IPS DF 19.7 (cell line): ENCODE results near the gene ALKBH4.
"Not testable (repeated sequence)": the region's sequence is repeated elsewhere in the genome, so short reads cannot be mapped to it uniquely, and the experiment has no call there.

Experiments used
- DNase-seq: peaks from one replicate; pipeline ENCODE4 v3.0.0-alpha.2; 2013; ENCODE audit warnings: low read depth, low spot score

Gene ALKBH4

DNA sequence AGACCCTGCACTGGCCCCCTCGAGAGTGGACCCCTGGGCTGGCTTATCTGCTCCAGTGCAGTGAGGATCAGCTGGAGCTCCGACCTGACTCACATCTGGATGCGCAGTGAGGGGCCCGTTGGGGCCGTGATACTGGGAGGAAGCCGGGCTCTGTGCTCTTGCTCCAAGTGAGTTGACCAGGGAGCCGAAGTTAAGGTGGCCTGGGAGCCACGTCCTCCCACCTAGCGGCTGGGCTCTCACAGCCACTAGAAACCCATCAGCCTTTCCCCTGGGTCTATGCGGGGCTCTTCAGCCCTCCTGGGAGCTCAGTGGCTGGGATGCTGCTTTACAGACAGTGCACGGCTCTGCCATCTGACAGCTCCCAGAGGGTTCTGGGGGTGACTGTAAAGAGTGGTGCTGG lies 9.1 kb downstream of the ALKBH4 start:
- DNase-seq = no peak

DNA sequence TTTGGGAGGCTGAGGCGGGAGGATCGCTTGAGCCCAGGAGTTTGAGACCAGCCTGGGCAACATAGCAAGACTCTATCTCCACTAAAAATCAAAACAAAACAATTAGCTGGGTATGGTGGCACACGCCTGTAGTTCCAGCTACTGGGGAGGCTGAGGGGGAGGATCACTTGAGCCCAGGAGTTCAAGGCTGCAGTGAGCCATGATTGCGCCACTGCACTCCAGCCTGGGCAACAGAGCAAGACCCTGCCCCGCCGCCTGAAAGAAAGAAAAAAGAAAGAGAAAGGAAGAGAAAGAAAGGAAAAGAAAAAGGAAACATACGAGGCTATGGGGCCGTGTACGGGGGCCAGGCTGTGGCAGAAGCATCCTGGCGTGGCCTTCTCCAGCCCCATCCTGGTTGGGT lies 9.7 kb downstream of the ALKBH4 start:
- DNase-seq = not testable (repeated sequence)

GRCh38 chr7:102454468-102454867 lies 10.2 kb downstream of the ALKBH4 start:
- no peak for DNase-seq

DNA sequence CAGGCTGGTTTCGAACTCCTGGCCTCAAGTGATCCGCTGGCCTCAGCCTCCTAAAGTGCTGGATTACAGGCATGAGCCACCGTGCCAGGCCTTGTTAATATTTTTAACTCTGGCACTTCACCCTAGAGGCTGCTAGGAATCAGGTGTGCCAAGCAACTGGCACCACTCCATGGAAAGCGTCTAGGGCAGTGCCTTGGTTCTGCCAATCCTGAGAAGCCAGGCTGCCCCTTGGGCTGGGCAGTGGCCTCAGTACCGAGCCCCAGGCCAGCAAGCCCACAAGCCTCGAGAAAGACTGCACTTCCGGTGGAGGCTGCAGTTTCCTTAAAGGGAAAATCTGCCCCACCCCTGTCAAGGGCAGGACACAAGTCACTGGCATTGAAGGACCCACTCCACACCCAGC lies 11.3 kb downstream of the ALKBH4 start:
- no peak for DNase-seq

DNA sequence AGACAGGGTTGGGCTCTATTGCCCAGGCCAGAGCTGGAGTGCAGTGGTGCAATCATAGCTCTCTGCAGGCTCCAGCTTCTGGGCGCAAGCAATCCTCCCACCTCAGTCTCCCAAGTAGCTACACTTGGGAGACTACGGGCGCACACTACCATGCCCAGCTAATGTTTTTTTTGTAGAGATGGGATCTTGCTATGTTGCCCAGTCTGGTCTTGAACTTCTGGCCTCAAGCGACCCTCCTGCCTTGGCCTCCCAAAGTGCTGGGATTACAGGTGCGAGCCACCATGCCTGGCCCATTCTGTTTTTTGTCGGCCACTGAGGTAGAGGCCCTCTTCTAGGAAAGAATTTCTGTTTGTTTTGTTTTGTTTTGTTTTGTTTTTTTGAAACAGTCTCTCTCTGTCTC lies 12.2 kb downstream of the ALKBH4 start:
- DNase-seq = no peak

- DNase-seq = no peak
These were observed 13.2 kb downstream of the ALKBH4 start for GRCh38 chr7:102451371-102452054.

GRCh38 chr7:102450242-102450641 lies 14.4 kb downstream of the ALKBH4 start:
- no peak for DNase-seq

DNA sequence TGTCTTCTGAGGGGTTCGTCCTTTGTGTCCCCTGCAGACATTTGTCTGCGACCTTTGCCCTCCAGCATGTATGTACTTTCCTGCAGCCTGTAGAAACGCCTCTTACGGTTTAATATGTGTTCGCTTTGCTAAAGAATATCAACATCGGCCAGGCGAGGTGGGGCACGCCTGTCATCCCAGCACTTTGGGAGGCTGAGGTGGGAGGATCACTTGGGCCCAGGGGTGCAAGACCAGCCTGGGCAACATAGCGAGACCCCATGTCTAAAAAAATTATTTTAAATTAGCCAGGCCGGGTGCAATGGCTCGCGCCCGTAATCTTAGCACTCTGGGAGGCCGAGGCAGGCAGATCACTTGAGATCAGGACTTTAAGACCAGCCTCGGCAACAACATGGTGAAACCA lies 15.5 kb downstream of the ALKBH4 start:
- no peak for DNase-seq

DNA sequence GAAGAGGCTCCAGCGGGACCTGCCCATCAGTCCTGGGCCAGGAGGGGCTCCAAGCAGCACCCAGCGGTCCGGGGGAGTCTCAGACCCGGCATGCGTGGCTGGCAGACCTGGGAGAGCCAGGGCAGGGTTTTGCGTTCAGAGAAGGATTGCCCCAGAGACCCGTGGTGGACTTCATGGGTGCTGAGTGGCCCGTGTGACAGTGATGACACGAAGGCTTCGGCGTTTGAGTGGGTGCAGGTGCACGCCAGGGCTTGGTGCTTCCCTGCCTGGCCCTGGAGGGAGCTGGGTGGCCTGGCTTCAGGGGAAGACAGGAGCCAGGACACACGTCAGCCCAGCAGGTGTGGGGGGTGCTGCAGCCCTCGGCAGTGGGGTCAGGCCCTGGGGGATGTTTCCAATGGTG lies 17.4 kb downstream of the ALKBH4 start:
- DNase-seq = no peak

GRCh38 chr7:102446387-102447156 lies 18.1 kb downstream of the ALKBH4 start:
- no peak for DNase-seq

DNA sequence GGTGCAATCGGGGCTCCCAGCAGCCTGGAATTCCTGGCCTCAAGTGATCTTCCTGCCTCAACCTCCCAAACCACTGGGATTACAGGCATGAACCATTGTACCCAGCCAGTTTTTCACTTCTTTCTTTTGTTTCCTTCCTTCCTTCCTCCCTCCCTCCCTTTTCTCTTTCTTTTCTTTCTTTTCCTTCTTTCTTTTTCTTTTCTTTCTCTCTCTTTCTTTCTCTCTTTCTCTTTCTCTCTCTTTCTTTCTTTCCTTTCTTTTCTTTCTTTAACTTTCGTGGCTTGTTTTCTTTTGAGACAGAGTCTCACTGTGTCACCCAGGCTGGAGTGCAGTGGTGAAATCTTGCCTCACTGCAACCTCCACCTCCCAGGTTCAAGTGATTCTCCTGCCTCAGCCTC lies 19.0 kb downstream of the ALKBH4 start:
- DNase-seq = no peak

DNA sequence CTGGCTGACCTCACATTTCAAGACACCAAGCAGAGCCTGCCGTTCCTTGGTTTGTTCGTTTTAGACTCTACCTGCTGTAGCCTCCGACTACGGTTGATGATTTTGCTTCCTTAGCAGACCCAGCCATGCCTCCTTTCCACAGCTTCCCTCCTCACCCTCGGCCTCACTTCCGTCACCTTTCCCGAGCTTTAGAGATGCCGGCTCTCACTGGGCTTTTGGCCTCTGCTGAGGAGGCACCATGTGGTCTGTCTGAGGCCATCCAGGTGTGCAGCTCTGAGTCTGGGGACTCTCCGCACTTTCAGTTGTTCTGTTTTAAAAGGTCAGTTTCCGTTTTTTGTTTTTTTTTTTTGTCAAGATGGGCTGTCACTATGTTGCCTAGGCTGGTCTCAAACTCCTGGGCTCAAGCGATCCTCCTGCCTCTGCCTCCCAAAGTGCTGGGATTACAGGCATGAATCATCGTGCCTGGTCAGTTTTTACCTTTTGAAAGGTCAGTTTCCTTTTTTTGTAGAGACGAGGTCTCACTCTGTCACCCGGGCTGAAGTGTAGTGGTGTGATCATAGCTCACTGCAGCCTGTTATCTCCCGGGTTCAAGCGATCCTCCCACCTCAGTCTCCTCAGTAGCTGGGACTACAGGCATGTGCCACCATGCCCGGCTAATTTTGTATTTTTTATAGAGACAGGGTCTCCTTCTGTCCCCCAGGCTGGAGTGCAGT lies 19.5 kb downstream of the ALKBH4 start:
- DNase-seq = no peak

DNA sequence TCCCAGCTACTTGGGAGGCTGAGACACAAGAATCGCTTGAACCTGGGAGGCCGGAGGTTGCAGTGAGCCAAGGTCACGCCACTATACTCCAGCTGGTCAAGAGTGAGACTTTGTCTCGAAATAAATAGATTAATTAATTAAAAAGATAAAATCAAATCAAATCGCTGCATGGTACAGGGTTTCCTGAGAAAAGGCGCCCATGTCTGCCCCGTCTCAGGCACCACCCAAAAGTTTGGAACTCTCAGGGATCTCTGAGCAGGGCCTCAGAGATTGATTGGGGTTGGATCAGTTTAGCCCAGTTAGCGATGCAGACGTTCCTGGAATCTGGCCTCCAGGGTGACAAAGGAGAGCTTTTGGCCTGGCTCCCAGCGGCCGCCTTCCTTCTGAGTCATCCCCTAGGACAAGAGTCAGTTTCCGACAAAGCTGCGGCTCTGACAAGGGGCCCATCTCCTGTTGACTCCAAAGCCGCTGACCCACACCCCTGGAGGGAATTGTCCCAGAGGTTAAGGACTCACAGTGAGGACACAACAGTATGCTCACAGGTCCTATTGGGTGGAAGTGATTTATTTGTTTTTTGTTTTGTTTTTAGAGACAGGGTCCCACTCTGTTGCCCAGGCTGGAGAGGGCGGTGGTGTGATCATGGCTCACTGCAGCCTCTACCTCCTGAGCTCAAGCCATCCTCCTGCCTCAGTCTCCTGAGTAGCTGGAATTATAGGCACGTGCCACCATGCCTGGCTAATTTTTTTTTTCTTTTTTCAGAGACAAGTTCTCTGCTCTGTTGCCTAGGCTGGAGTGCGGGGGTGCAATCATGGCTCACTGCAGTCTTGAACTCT lies 24.5 kb downstream of the ALKBH4 start:
- peak; percentile 40 for DNase-seq

DNA sequence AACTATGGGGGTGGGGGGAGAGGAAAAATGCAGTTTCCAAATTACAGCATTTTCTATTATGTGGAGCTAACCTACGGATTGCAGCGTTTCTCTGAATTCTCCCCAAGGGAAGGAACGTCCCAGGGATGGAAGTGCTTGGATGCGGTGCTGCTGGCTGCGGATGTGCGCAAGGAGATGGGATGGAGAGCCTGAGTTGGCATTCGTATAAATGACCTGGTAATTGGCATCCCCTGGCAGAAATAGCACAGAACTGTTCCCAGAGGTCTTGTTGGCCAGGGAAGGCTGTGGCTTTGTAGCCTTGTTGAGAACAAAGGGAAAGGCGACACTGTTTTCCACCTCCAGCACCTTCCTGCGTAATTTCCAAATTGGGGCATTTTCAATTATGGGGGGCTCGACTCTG lies 28.5 kb downstream of the ALKBH4 start:
- no peak for DNase-seq

DNA sequence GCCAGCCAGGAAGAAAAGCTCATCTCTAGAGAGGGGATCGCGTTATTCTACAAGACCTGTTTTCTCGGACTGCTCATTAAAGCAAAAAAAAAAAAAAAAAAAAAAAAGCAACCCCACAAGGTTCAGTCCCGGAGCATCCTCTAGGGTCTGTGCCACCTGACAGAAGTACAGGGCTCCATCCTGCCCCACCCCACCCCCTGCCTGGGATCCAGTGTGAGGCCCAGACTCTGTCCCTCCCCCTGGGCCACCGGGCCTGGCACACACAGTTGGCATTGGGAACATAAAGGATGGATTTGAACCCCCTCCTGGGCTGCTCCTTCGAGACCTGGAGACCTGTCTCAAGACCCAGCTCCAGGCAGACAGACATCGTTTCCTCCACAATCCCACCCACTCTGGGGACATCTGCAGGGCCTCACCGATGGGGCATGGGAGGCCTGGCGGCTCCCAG lies 30.6 kb downstream of the ALKBH4 start:
- DNase-seq = no peak

DNA sequence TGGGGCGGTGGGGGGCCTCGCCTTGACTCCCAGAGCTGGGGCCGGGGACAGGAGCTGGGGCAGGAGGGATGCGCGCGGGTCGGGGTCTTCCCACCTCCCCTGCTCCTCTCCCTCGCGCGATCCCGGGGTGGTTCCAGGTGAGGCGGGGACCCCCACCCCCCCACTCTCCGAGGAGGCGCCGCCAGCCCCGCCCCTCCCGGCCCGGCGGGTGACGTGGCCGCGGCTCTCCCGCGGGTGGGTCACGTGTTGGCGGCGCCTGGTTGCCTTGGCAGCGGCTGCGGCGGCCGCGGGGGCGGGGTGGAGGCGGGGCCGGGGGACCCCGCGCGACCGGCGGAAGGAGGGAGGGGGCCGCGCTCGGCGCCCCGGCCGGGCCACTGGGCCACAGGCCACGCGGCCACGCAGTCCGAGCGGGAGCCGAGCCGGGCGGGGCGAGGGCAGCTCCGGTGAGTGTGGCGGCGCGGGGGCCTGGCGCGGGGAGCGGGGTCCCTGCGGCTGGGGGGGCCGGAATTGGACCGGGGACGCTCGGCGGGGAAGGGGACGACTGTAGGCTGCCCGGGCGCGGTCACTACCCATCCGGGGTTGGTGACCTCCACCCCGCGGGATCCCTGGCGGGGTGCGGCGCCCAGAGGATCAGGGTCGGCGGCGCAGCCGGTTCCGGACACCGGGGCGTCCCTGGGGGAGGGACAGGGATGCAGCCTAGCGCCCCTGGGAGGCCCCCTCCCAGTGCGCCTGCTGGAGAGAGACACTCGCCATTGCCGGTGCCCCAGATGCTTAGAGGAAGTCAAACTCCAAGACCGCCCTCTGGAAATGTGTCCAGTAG lies 31.2 kb downstream of the ALKBH4 start, which contains the start of gene ORAI2:
Gene ORAI2, plus strand, starts transcription at position 357 of the 820 bp plus-strand sequence. CDS start 5,382 bp downstream, outside the sequence.
- DNase-seq = no peak

GRCh38 chr7:102432442-102433218 lies 32.0 kb downstream of the ALKBH4 start:
- no peak for DNase-seq

GRCh38 chr7:102431617-102432298 lies 32.9 kb downstream of the ALKBH4 start:
- no peak for DNase-seq
